HCT116 (cell line): ENCODE data around the gene DKK3. TPM values are rescaled to one million over a fixed set of nuclear protein-coding genes. Genes with fewer than 3 reads are reported as not detected.

ENCODE experiments used
- ATAC-seq: fragments of 200-7000 bp; cut with Tn5 transposase; 2 replicates; pipeline ENCODE4 v1.9.1; 2020; ENCODE audit warnings: mild to moderate bottlenecking, moderate library complexity
- BruUV-seq: library from RNA; stranded (reverse); fragments of 400-500 nt; replicated peaks from 2 replicates; lab custom pipeline; 2021; lab: Mats Ljungman, UMichigan
- CTCF ChIA-PET: fragments of 300-600 bp; sonication (Branson Sonifier 250); formaldehyde crosslinking; loops from one replicate; lab custom pipeline; 2021; ENCODE audit warnings: antibody characterized with exemption; lab: Charles Lee
- POLR2A ChIA-PET: fragments of 300-600, 350-600 bp; sonication (Branson Sonifier 250); formaldehyde crosslinking; loops from one replicate; lab custom pipeline; 2021; ENCODE audit warnings: antibody characterized with exemption; lab: Charles Lee
- RAD21 ChIA-PET, 2 experiments: fragments of 300-600 bp; sonication (Branson Sonifier 250); formaldehyde crosslinking; loops; one replicate each; lab custom pipeline; 2023; ENCODE audit warnings: low total read pairs in 2 of 2; ENCODE audit not compliant: uncharacterized antibody in 2 of 2, unreplicated experiment in 2 of 2, low non-redundant PET in 1 of 2; lab: Charles Lee
- DNase-seq: peaks from one replicate; pipeline ENCODE4 v3.0.0-alpha.2; 2010; ENCODE audit warnings: low read depth, low spot score
- H2AFZ ChIP-seq: fragments of 200-600 bp; shearing (Covaris generic), sonication (generic); 2 replicates; pipeline ENCODE4 v1.6.1; 2017; ENCODE audit warnings: low read depth, mixed run types, mixed read lengths, antibody characterized with exemption, low read length; ENCODE audit not compliant: poor library complexity, severe bottlenecking
- H3K27ac ChIP-seq: 2 replicates; pipeline ENCODE4 v1.5.1; 2012; ENCODE audit warnings: low read depth, low read length
- H3K27me3 ChIP-seq: fragments of 200-600 bp; sonication (generic); 2 replicates; pipeline ENCODE4 v1.6.1; 2016; ENCODE audit warnings: mixed run types, low read length, mixed read lengths; ENCODE audit not compliant: insufficient read depth
- H3K36me3 ChIP-seq, 2 experiments: fragments of 200-500 bp in 1 of 2; fragments of 200-600 bp in 1 of 2; sonication (Bioruptor generic) in 1 of 2; sonication (generic) in 1 of 2; 2 replicates each; pipeline versions ENCODE4 v1.5.1 to v1.6.1; 2014 to 2016; ENCODE audit warnings: low read length in 2 of 2, inconsistent platforms in 1 of 2, mixed read lengths in 1 of 2, mixed run types in 1 of 2; ENCODE audit not compliant: insufficient read depth in 2 of 2, control insufficient read depth in 1 of 2
- H3K4me1 ChIP-seq, 2 experiments: fragments of 200-600 bp in 1 of 2; sonication (generic) in 1 of 2; 2 replicates each; pipeline versions ENCODE4 v1.5.1 to v1.6.1; 2012 to 2017; ENCODE audit warnings: low read length in 2 of 2, inconsistent platforms in 1 of 2, mild to moderate bottlenecking in 1 of 2, mixed read lengths in 1 of 2, mixed run types in 1 of 2, moderate library complexity in 1 of 2; ENCODE audit not compliant: insufficient read depth in 2 of 2, control insufficient read depth in 1 of 2
- H3K4me2 ChIP-seq: fragments of 200-600 bp; sonication (generic); 2 replicates; pipeline ENCODE4 v1.6.1; 2017; ENCODE audit warnings: mixed run types, low read length, mixed read lengths
- H3K4me3 ChIP-seq, 2 experiments: fragments of 200-600 bp in 1 of 2; sonication (generic) in 1 of 2; replicated peaks in 1 of 2; 2 replicates each; pipeline ENCODE4 v1.5.1; 2011 to 2016; ENCODE audit warnings: low read length in 2 of 2, control low read depth in 1 of 2, low read depth in 1 of 2, mild to moderate bottlenecking in 1 of 2, mixed read lengths in 1 of 2, mixed run types in 1 of 2
- H3K79me2 ChIP-seq: fragments of 200-600 bp; sonication (generic); 2 replicates; pipeline ENCODE4 v1.6.1; 2017; ENCODE audit warnings: mild to moderate bottlenecking, mixed run types, low read length, moderate library complexity, mixed read lengths; ENCODE audit not compliant: insufficient read depth
- H3K9ac ChIP-seq: fragments of 200-600 bp; sonication (generic); 2 replicates; pipeline ENCODE4 v1.6.1; 2016; ENCODE audit warnings: low read length, mixed read lengths
- H3K9me2 ChIP-seq: fragments of 200-600 bp; sonication (generic), shearing (Covaris generic); 2 replicates; pipeline ENCODE4 v1.6.1; 2017; ENCODE audit warnings: mixed run types, mild to moderate bottlenecking, moderate library complexity; ENCODE audit not compliant: insufficient read depth
- H3K9me3 ChIP-seq, 2 experiments: fragments of 200-500 bp in 1 of 2; fragments of 200-600 bp in 1 of 2; sonication (Bioruptor generic) in 1 of 2; sonication (generic) in 1 of 2; 2 replicates each; pipeline ENCODE4 v1.6.1; 2014 to 2017; ENCODE audit warnings: low read length in 2 of 2, mixed read lengths in 2 of 2, inconsistent platforms in 1 of 2, low read depth in 1 of 2, mild to moderate bottlenecking in 1 of 2, mixed run types in 1 of 2, moderate library complexity in 1 of 2; ENCODE audit not compliant: control insufficient read depth in 1 of 2, insufficient read depth in 1 of 2
- H4K20me1 ChIP-seq: fragments of 200-600 bp; sonication (generic), shearing (Covaris generic); 2 replicates; pipeline ENCODE4 v1.6.1; 2017; ENCODE audit warnings: mixed run types, mild to moderate bottlenecking, moderate library complexity; ENCODE audit not compliant: insufficient read depth
- ATF3 ChIP-seq: IDR thresholded peaks from 2 replicates; pipeline ENCODE4 v1.6.1; 2012
- FOSL1 ChIP-seq: IDR thresholded peaks from 2 replicates; pipeline ENCODE4 v1.6.1; 2012; ENCODE audit warnings: low read depth
- JUND ChIP-seq: IDR thresholded peaks from 2 replicates; pipeline ENCODE4 v1.6.1; 2012
- MAX ChIP-seq: IDR thresholded peaks from 2 replicates; pipeline ENCODE4 v1.6.1; 2012
- RAD21 ChIP-seq: IDR thresholded peaks from 2 replicates; pipeline ENCODE4 v1.6.1; 2012; ENCODE audit warnings: low read depth, mild to moderate bottlenecking
- SIN3A ChIP-seq: IDR thresholded peaks from 2 replicates; pipeline ENCODE4 v1.6.1; 2012; ENCODE audit warnings: low read depth
- SP1 ChIP-seq: IDR thresholded peaks from 2 replicates; pipeline ENCODE4 v1.6.1; 2012; ENCODE audit warnings: low read depth
- SRF ChIP-seq: IDR thresholded peaks from 2 replicates; pipeline ENCODE4 v1.6.1; 2012; ENCODE audit warnings: low read depth
- TCF7L2 ChIP-seq: IDR thresholded peaks from 2 replicates; pipeline ENCODE4 v1.7.0; 2011; ENCODE audit warnings: borderline replicate concordance, inconsistent platforms; ENCODE audit not compliant: insufficient read depth, insufficient read length; ENCODE audit errors: extremely low read depth
- YY1 ChIP-seq: IDR thresholded peaks from 2 replicates; pipeline ENCODE4 v1.6.1; 2011; ENCODE audit warnings: low read length, low read depth, moderate library complexity, mild to moderate bottlenecking; ENCODE audit not compliant: insufficient replicate concordance; ENCODE audit errors: extremely low read depth
- ZBTB33 ChIP-seq: IDR thresholded peaks from 2 replicates; pipeline ENCODE4 v1.6.1; 2011; ENCODE audit warnings: mild to moderate bottlenecking, low read length, moderate library complexity; ENCODE audit not compliant: insufficient replicate concordance; ENCODE audit errors: extremely low read depth
- intact Hi-C: fragments of 100-400 bp; cut with micrococcal nuclease; formaldehyde crosslinking; loops from 2 replicates; pipeline ENCODE4 v1.10.0; 2022
- total RNA-seq: library from RNA; stranded (reverse); gene quantifications from one replicate; pipeline ENCODE4 v1.2.1, GENCODE V29; 2021; ENCODE audit not compliant: unreplicated experiment

Gene DKK3
- total RNA-seq, 1 experiment from 2014 or later, result 0.49 TPM

- Histone ChIP-seq H3K27me3 (no peaks in the 10 kb centered on the region), H3K9me3 (no peaks in the 10 kb centered on the region), H3K9ac (no peak overlapping the region), H3K4me3 (no peak overlapping the region), H3K4me2 (no peak overlapping the region), H3K4me1 (peaks cover 0 to 7% of the 10 kb centered on the region in 2 experiments; a peak in 1 of 4 replicates), H3K27ac (no peak overlapping the region), H3K9me2 (no peaks in the 10 kb centered on the region), H3K36me3 (no peaks in the 10 kb centered on the region), H4K20me1 (no peaks in the 10 kb centered on the region), H2AFZ (no peak overlapping the region), H3K79me2 (no peaks in the 10 kb centered on the region)
- intact Hi-C loops, result no loop called here
- ChIA-PET CTCF (no interaction called here), RAD21 (no interaction called here), POLR2A (no interaction called here)
- BruUV-seq, result no TSS peak
- TF ChIP-seq SP1 (no peak), SIN3A (no peak), RAD21 (no peak), TCF7L2 (no peak), JUND (no peak), YY1 (no peak), ZBTB33 (no peak), SRF (no peak), ATF3 (no peak), MAX (no peak), FOSL1 (no peak)
- ATAC-seq (no peak), DNase-seq (no peak)
Observed at GRCh38 chr11:11963842-11964773, 44.3 kb downstream of the DKK3 start.
